GM12864 (cell line): Measurements from ENCODE around the gene COL9A2.
A peak's percentile ranks its signal among the peaks of the same experiment; 100 is the strongest.

ENCODE experiments used
- DNase-seq: peaks from one replicate; pipeline ENCODE4 v3.0.0-alpha.2; 2011; ENCODE audit warnings: low read depth
- H3K4me3 ChIP-seq: 2 replicates; pipeline ENCODE4 v1.5.1; 2011; ENCODE audit warnings: mild to moderate bottlenecking, low read depth, low read length, control low read depth
- CTCF ChIP-seq: IDR thresholded peaks from 2 replicates; pipeline ENCODE4 v1.5.1; 2011; ENCODE audit warnings: low read depth, mild to moderate bottlenecking, moderate library complexity, low read length, control low read depth, inconsistent platforms; ENCODE audit errors: missing control alignments

Gene COL9A2

GRCh38 chr1:40264354-40264781, 52.7 kb downstream of the COL9A2 start:
- H3K4me3 ChIP-seq, result no peak overlapping the region
- no peak for DNase-seq
- TF ChIP-seq CTCF, result no peak

GRCh38 chr1:40258445-40258769, 58.7 kb downstream of the COL9A2 start:
- DNase-seq, result no peak
- H3K4me3 ChIP-seq, result peak overlapping the region; percentile 100
- no peak for TF ChIP-seq CTCF

GRCh38 chr1:40257688-40258444, 59.2 kb downstream of the COL9A2 start, which contains the start of gene ZMPSTE24:
TSS of gene ZMPSTE24 (plus strand) at chr1:40258236. CDS start at chr1:40258272, 36 bp downstream.
- TF ChIP-seq CTCF, result no peak
- H3K4me3 ChIP-seq, result peak within 1 kb of the TSS; percentile 100
- peak; percentile 96 for DNase-seq

GRCh38 chr1:40257313-40257687, 59.8 kb downstream of the COL9A2 start:
- no peak for TF ChIP-seq CTCF
- H3K4me3 ChIP-seq, result peak overlapping the region; percentile 100
- no peak for DNase-seq

- DNase-seq, result no peak
- peak overlapping the region; percentile 100 for H3K4me3 ChIP-seq
- TF ChIP-seq CTCF, result no peak
Measured at GRCh38 chr1:40256401-40257084, 60.5 kb downstream of the COL9A2 start.

- TF ChIP-seq CTCF, result no peak
- DNase-seq, result no peak
- H3K4me3 ChIP-seq, result no peak overlapping the region
Measured at GRCh38 chr1:40255231-40255630, 61.9 kb downstream of the COL9A2 start.
